Smooth muscle cell (in vitro differentiated cells): ENCODE data around the gene THSD4. TPM values are rescaled to one million over a fixed set of nuclear protein-coding genes. Genes with fewer than 3 reads are reported as not detected.
A peak's percentile ranks its signal among the peaks of the same experiment; 100 is the strongest.

Experiments
- DNase-seq: peaks from one replicate; lab custom pipeline; 2025; ENCODE audit not compliant: unreplicated experiment; lab: John Stamatoyannopoulos, UW
- H2AFZ ChIP-seq: fragments of 200-600 bp; sonication (generic); 2 replicates; pipeline ENCODE4 v1.6.0; 2016; ENCODE audit warnings: antibody characterized with exemption, low read depth, mild to moderate bottlenecking
- H3F3A ChIP-seq: fragments of 200-600 bp; sonication (generic); 2 replicates; pipeline ENCODE4 v1.6.0; 2017; ENCODE audit warnings: antibody characterized with exemption, low read depth
- H3K27ac ChIP-seq: fragments of 200-600 bp; sonication (generic); 2 replicates; pipeline ENCODE4 v1.5.1; 2016; ENCODE audit warnings: low read depth, mild to moderate bottlenecking
- H3K27me3 ChIP-seq: fragments of 200-600 bp; sonication (generic); 2 replicates; pipeline ENCODE4 v1.6.1; 2016; ENCODE audit warnings: low read depth, mild to moderate bottlenecking
- H3K36me3 ChIP-seq: fragments of 200-600 bp; sonication (generic); 2 replicates; pipeline ENCODE4 v1.5.1; 2016; ENCODE audit warnings: low read depth
- H3K4me1 ChIP-seq: fragments of 200-600 bp; sonication (generic); 2 replicates; pipeline ENCODE4 v1.5.1; 2016; ENCODE audit warnings: low read depth
- H3K4me2 ChIP-seq: fragments of 200-600 bp; sonication (generic); 2 replicates; pipeline ENCODE4 v1.6.0; 2016; ENCODE audit warnings: mild to moderate bottlenecking
- H3K4me3 ChIP-seq: fragments of 200-600 bp; sonication (generic); 2 replicates; pipeline ENCODE4 v1.5.1; 2016; ENCODE audit warnings: mild to moderate bottlenecking
- H3K79me2 ChIP-seq: fragments of 200-600 bp; sonication (generic); 2 replicates; pipeline ENCODE4 v1.6.0; 2016; ENCODE audit warnings: low read depth, mild to moderate bottlenecking
- H3K9ac ChIP-seq: fragments of 200-600 bp; sonication (generic); 2 replicates; pipeline ENCODE4 v1.6.0; 2016; ENCODE audit warnings: low read depth
- H3K9me3 ChIP-seq: fragments of 200-600 bp; sonication (generic); replicated peaks from 2 replicates; pipeline ENCODE4 v1.5.1; 2016; ENCODE audit warnings: low read depth
- H4K20me1 ChIP-seq: fragments of 200-600 bp; sonication (generic); 2 replicates; pipeline ENCODE4 v1.6.0; 2016; ENCODE audit warnings: low read depth
- WGBS: methylation state at CpG from one replicate; pipeline ENCODE4 v1.1.7; 2016; ENCODE audit warnings: low lambda C conversion rate; 5-methylcytosine and 5-hydroxymethylcytosine counted together
- polyA plus RNA-seq: library from polyadenylated mRNA; unstranded; fragments of >200 nt; fragmentation: Nextera tagmentation; extraction: Ambion mirVana; gene quantifications from 2 replicates; pipeline ENCODE4 v1.2.1, GENCODE V29; 2016
- total RNA-seq: library from RNA; depleted of rRNA; stranded (reverse); fragments of >200 nt; gene quantifications from 2 replicates; pipeline ENCODE4 v1.2.3, GENCODE V29; 2014
- TF ChIP-seq, protein P1 (sequence below): fragments of 200-600 bp; sonication (generic); IDR thresholded peaks from 2 replicates; pipeline ENCODE4 v1.5.1; 2017; ENCODE audit warnings: borderline replicate concordance, mild to moderate bottlenecking, antibody characterized with exemption; ENCODE audit not compliant: insufficient read depth, poor library complexity, severe bottlenecking

THSD4 gene
- total and polyA plus RNA-seq, 2 experiments from 2014 or later: 2.5 to 4.1 TPM

DNA sequence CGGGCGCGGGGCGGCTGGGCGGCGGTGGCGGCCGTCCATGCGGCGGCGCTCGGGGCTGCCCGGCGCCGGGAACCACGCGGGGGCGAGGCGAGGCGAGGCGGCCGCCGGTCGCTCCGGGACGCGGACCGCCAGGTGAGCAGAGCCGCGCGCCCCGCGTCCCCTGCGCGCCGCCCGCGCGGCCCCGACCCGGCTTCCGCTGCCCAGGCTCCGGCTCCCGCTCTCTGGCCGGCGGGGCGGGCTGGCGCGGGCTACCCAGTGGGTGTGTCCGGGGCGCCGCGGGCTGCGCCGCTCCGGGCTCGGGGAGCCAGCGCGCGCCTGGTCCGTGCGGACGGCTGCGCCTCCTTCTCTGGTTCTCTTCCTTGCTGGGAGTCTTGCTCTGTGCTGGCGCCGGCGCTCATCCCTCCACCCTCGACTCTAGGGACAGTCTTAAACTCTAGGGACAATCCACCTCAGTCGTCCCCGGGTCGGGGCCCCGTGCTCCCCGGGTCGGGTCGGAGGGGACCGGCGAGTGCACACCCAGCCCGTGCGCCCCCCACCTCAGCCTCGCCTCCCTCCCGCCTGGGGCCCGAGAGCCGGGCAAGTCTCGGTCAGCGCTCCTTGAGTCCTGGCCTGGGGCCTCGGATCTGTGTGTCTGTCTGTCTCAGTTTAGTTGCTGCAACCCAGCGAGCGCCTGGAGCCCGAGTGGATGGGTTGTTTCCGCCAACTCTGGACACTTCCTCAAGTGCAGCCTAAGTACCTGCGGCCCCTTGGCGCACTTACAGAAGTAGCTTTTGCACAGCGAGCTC lies 488 bp downstream of the THSD4 start:
- TF ChIP-seq, protein P1, sequence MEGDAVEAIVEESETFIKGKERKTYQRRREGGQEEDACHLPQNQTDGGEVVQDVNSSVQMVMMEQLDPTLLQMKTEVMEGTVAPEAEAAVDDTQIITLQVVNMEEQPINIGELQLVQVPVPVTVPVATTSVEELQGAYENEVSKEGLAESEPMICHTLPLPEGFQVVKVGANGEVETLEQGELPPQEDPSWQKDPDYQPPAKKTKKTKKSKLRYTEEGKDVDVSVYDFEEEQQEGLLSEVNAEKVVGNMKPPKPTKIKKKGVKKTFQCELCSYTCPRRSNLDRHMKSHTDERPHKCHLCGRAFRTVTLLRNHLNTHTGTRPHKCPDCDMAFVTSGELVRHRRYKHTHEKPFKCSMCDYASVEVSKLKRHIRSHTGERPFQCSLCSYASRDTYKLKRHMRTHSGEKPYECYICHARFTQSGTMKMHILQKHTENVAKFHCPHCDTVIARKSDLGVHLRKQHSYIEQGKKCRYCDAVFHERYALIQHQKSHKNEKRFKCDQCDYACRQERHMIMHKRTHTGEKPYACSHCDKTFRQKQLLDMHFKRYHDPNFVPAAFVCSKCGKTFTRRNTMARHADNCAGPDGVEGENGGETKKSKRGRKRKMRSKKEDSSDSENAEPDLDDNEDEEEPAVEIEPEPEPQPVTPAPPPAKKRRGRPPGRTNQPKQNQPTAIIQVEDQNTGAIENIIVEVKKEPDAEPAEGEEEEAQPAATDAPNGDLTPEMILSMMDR: no peak
- H3F3A ChIP-seq: no peaks in the 10 kb centered on the region
- H3K4me1 ChIP-seq: peaks cover 14% of the 10 kb centered on the region
- H3K4me2 ChIP-seq: peak overlapping the region; percentile 100
- no peaks in the 10 kb centered on the region for H4K20me1 ChIP-seq
- H3K9ac ChIP-seq: no peak overlapping the region
- H3K9me3 ChIP-seq: no peaks in the 10 kb centered on the region
- WGBS: 2% methylated on average over 72 of the region's 93 CpGs
- H3K27ac ChIP-seq: no peak overlapping the region
- no peak for DNase-seq
- peak overlapping the region; percentile 82 for H2AFZ ChIP-seq
- no peaks in the 10 kb centered on the region for H3K79me2 ChIP-seq
- H3K27me3 ChIP-seq: peaks cover 4% of the 10 kb centered on the region
- H3K36me3 ChIP-seq: no peaks in the 10 kb centered on the region
- peak overlapping the region; percentile 72 for H3K4me3 ChIP-seq

DNA sequence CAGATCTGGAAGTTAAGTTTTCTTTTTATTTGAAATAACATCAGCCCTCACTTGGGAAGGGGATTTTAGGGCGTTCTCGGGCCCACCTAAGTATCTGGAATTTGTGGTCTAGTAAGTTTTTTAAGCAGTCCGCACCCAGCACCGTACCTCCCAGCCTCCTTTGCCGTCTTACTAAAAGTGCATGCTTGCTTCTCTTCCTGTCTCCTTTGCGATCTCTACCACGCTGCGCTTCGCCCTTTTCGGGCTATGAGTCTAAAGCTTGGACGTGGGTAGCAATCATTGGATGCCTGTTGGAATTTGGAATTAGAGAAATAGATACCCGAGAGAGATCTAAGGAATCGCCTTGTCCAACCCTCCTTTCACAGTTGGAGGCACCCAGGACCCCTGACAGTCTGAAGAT lies 1.1 kb downstream of the THSD4 start:
- H3K36me3 ChIP-seq: no peaks in the 10 kb centered on the region
- no peaks in the 10 kb centered on the region for H3K79me2 ChIP-seq
- H3K9me3 ChIP-seq: no peaks in the 10 kb centered on the region
- H3K27ac ChIP-seq: no peak overlapping the region
- H3K9ac ChIP-seq: no peak overlapping the region
- TF ChIP-seq, protein P1: no peak
- 31% methylated on average over 13 of the region's 13 CpGs for WGBS
- peaks cover 4% of the 10 kb centered on the region for H3K27me3 ChIP-seq
- H3K4me2 ChIP-seq: peak overlapping the region; percentile 100
- peak overlapping the region; percentile 72 for H3K4me3 ChIP-seq
- H3K4me1 ChIP-seq: peaks cover 14% of the 10 kb centered on the region
- DNase-seq: no peak
- H3F3A ChIP-seq: no peaks in the 10 kb centered on the region
- H4K20me1 ChIP-seq: no peaks in the 10 kb centered on the region
- H2AFZ ChIP-seq: peak overlapping the region; percentile 82

DNA sequence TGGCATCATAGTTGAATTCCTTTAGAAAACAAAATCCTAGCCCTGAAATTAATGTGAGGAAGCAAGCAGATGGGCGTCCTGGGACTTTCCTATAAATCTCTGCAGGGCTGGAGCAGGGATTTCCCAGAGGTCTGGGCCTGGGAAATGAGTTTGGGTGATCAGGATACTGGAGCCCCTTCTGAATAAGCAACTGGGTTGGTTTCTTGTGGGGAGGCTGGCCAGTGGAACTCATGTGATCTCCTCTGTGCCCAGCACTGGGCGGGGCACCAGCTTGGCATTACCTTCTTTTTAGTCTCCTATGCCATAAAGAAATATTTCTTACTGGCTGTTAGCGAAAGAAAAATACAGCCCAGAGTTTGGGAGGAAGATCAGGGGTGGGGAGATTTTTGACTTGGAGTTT lies 1.7 kb downstream of the THSD4 start:
- H3K79me2 ChIP-seq: no peaks in the 10 kb centered on the region
- no peak for DNase-seq
- WGBS: 88% methylated on average over 3 of the region's 3 CpGs
- peak overlapping the region; percentile 72 for H3K4me3 ChIP-seq
- no peak overlapping the region for H2AFZ ChIP-seq
- no peak overlapping the region for H3K9ac ChIP-seq
- peaks cover 4% of the 10 kb centered on the region for H3K27me3 ChIP-seq
- no peaks in the 10 kb centered on the region for H3K9me3 ChIP-seq
- H3F3A ChIP-seq: no peaks in the 10 kb centered on the region
- H3K27ac ChIP-seq: no peak overlapping the region
- H3K4me2 ChIP-seq: no peak overlapping the region
- no peaks in the 10 kb centered on the region for H3K36me3 ChIP-seq
- H3K4me1 ChIP-seq: peaks cover 14% of the 10 kb centered on the region
- H4K20me1 ChIP-seq: no peaks in the 10 kb centered on the region
- TF ChIP-seq, protein P1: no peak

DNA sequence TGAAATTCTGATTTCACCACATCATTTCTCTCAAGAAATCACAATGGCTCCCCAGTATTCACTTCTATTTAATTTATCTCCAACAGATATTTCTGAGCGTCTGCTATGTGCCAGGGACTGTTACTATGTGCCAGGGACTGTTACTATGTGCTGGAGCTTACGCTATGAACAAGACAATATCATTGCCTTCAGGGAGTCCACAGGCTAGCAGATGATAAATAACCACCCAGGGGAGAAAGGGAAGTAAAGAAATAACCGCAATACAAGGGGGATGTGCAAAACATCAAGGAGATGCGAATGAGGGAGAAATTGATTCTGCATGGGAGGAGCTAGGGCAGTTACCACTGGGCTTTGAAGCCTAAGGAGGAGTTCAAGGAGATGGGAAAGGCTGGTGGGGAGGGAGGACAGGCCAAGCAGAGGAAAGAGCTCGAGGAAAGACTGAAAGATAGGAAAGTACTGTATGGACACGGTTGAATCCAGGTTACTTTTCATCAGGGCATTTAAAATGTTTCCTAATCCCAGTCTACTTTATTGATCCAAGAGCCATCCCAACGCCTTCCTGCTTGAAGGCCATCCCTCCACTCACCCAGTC lies 2.5 kb downstream of the THSD4 start:
- Histone ChIP-seq H3K9me3 (no peaks in the 10 kb centered on the region), H3K9ac (no peak overlapping the region), H3K4me2 (no peak overlapping the region), H3K79me2 (no peaks in the 10 kb centered on the region), H3K27me3 (peaks cover 4% of the 10 kb centered on the region), H3K27ac (no peak overlapping the region), H2AFZ (no peak overlapping the region), H4K20me1 (no peaks in the 10 kb centered on the region), H3K36me3 (no peaks in the 10 kb centered on the region), H3K4me1 (peaks cover 14% of the 10 kb centered on the region), H3F3A (no peaks in the 10 kb centered on the region), H3K4me3 (no peak overlapping the region)
- TF ChIP-seq, protein P1: no peak
- WGBS: 89% methylated on average over 7 of the region's 7 CpGs
- DNase-seq: no peak
